ENCODE results near the gene CRACR2A.

CRACR2A gene

GRCh38 chr12:3574986-3575385, 177.9 kb downstream of the CRACR2A start:
- in situ Hi-C loops (cut with MboI; ENCODE audit: low sequenced_read_pairs) = no loop called here

- in situ Hi-C loops (cut with MboI; ENCODE audit: low sequenced_read_pairs) = no loop called here
Measured at GRCh38 chr12:3572560-3572959, 180.3 kb downstream of the CRACR2A start.

- in situ Hi-C loops (cut with MboI; ENCODE audit: low sequenced_read_pairs) = no loop called here
Measured at GRCh38 chr12:3571724-3572123, 181.2 kb downstream of the CRACR2A start.

- in situ Hi-C loops (cut with MboI; ENCODE audit: low sequenced_read_pairs) = no loop called here
Measured at GRCh38 chr12:3571323-3571722, 181.6 kb downstream of the CRACR2A start.

GRCh38 chr12:3568695-3569094, 184.2 kb downstream of the CRACR2A start:
- in situ Hi-C loops (cut with MboI; ENCODE audit: low sequenced_read_pairs) = no loop called here

- in situ Hi-C loops (cut with MboI; ENCODE audit: low sequenced_read_pairs) = no loop called here
Measured at GRCh38 chr12:3565985-3566384, 186.9 kb downstream of the CRACR2A start.

All from HL-60/S4 treated with phorbol 12-myristate 13-acetate at 8.2 ng/mL for 4 days and 3 days (cell line).